Transverse colon (tissue), 4 donors: ENCODE data around the gene ALPG. TPM values are rescaled to one million over a fixed set of nuclear protein-coding genes. Genes with fewer than 3 reads are reported as not detected.

ENCODE experiments used
- DNase-seq: peaks from one replicate; pipeline ENCODE4 v3.0.0-alpha.2; 2019
- H3K27ac ChIP-seq, 4 donors: fragments of 200-600 bp; sonication (generic); 2 replicates each; pipeline ENCODE4 v1.5.1; 2016 to 2018; ENCODE audit warnings: inconsistent platforms in 4 of 4
- H3K27me3 ChIP-seq: fragments of 200-600 bp; sonication (generic); 2 replicates; pipeline ENCODE4 v1.5.1; 2017; ENCODE audit warnings: inconsistent platforms
- H3K36me3 ChIP-seq, 4 donors: fragments of 200-600 bp; sonication (generic); 2 replicates each; pipeline ENCODE4 v1.5.1; 2017 to 2019; ENCODE audit warnings: inconsistent platforms in 4 of 4
- H3K4me1 ChIP-seq, 4 donors: fragments of 200-600 bp; sonication (generic); 2 replicates each; pipeline ENCODE4 v1.5.1; 2017 to 2020; ENCODE audit warnings: inconsistent platforms in 4 of 4
- H3K4me3 ChIP-seq, 4 donors: fragments of 200-600 bp; sonication (generic); 1 replicate in 1 of 4; 2 replicates in 3 of 4; pipeline versions ENCODE4 v1.5.1 to v1.6.1; 2017 to 2019; ENCODE audit warnings: inconsistent platforms in 4 of 4
- H3K9me3 ChIP-seq, 2 donors: fragments of 200-600 bp; sonication (generic); 2 replicates each; pipeline ENCODE4 v1.5.1; 2017 to 2019; ENCODE audit warnings: inconsistent platforms in 2 of 2
- EP300 ChIP-seq: sonication (generic); formaldehyde crosslinking; IDR thresholded peaks from one replicate; pipeline ENCODE4 v1.6.1; 2017; ENCODE audit warnings: antibody characterized with exemption, low read depth
- POLR2A ChIP-seq: fragments of 450-650 bp; IDR thresholded peaks from one replicate; pipeline ENCODE4 v1.6.1; 2016; ENCODE audit warnings: antibody characterized with exemption, mild to moderate bottlenecking, moderate library complexity
- POLR2AphosphoS5 ChIP-seq, 3 donors: sonication (generic); formaldehyde crosslinking; IDR thresholded peaks; one replicate each; pipeline ENCODE4 v1.6.1; 2016; ENCODE audit warnings: antibody characterized with exemption in 3 of 3
- WGBS, 2 donors: methylation state at CpG; one replicate each; pipeline ENCODE4 v1.1.5; 2018; ENCODE audit warnings: low coverage in 1 of 2; 5-methylcytosine and 5-hydroxymethylcytosine counted together
- in situ Hi-C, 4 donors: fragments of 200-750 bp; cut with MboI; loops; one replicate each; pipeline versions ENCODE4 v1.15.0 to v1.15.1; 2017; ENCODE audit warnings: low sequenced_read_pairs in 3 of 4, low pct_ligation_motif_present in 1 of 4, low pct_unique_long_range_greater_than_20kb in 1 of 4
- intact Hi-C: fragments of 100-400 bp; cut with DNase I; formaldehyde crosslinking; loops from one replicate; pipeline ENCODE4 v1.15.1; 2023; ENCODE audit warnings: low total_unique reads
- total RNA-seq, 4 donors: library from RNA; depleted of rRNA; stranded (reverse); fragments of >200 nt; gene quantifications; one replicate each; pipeline ENCODE4 v1.1.0, GENCODE V29; 2016
- TF ChIP-seq, protein P1 (sequence below), 5 experiments: fragments of 200-600 bp in 3 of 5; fragments of 450-650 bp in 2 of 5; sonication (generic) in 3 of 5; IDR thresholded peaks; 1 replicate in 2 of 5; 2 replicates in 3 of 5; pipeline ENCODE4 v1.5.1; 2016 to 2017; ENCODE audit warnings: antibody characterized with exemption in 5 of 5, inconsistent platforms in 3 of 5, mild to moderate bottlenecking in 2 of 5, moderate library complexity in 1 of 5

ALPG gene
- total RNA-seq, 4 donors from 2014 or later = not detected

DNA sequence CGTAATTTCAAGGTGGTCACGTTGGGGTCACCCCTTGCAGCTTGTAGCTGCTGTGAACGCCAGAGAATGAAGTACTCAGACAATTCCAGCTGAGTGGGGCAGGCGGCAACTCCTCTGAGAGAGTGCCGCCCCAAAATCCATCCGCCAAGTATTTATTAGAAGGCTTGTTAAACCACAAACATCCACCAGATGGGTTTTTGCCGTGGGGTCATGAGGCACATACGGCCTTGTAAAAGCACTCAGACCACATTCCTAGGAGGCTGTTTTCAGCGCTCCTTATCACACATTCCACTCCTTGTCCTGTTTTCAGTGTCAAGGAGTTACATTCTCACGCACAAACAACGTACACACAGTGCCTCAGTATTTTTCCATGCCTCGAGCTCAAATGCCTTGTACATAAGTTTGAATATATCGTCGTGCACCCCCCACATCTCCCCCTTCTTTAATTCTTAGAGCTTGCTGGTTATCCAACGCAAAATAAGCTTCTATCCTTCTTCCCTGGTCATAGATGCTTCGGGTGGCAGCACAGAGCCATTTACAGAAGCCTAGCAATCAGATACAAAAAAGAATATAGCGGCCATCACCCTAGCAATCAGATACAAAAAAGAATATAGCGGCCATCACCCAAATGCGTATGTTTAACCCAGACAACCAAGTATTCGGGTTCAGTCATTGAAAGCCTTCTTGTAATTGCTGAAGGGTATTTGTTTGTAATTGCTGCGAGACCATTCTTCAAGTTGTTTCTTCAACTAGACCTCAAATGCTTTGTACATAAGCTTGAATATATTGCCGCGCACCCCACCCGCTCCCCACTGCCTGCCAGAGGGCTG, 20.8 kb upstream of the ALPG start:
- Histone ChIP-seq H3K27me3 (peaks cover 96% of the 10 kb centered on the region), H3K4me3 (no peak overlapping the region), H3K9me3 (no peaks in the 10 kb centered on the region), H3K4me1 (peaks cover 0 to 5% (median 0%) of the 10 kb centered on the region in 4 donors), H3K36me3 (no peaks in the 10 kb centered on the region), H3K27ac (no peak overlapping the region)
- intact Hi-C loops (no loop called here), in situ Hi-C loops (no loop called here)
- TF ChIP-seq EP300 = no peak
- TF ChIP-seq POLR2A = no peak
- TF ChIP-seq, protein P1, sequence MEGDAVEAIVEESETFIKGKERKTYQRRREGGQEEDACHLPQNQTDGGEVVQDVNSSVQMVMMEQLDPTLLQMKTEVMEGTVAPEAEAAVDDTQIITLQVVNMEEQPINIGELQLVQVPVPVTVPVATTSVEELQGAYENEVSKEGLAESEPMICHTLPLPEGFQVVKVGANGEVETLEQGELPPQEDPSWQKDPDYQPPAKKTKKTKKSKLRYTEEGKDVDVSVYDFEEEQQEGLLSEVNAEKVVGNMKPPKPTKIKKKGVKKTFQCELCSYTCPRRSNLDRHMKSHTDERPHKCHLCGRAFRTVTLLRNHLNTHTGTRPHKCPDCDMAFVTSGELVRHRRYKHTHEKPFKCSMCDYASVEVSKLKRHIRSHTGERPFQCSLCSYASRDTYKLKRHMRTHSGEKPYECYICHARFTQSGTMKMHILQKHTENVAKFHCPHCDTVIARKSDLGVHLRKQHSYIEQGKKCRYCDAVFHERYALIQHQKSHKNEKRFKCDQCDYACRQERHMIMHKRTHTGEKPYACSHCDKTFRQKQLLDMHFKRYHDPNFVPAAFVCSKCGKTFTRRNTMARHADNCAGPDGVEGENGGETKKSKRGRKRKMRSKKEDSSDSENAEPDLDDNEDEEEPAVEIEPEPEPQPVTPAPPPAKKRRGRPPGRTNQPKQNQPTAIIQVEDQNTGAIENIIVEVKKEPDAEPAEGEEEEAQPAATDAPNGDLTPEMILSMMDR (IDR thresholded peaks at IDR 0.05) = no peak
- TF ChIP-seq POLR2AphosphoS5 (IDR thresholded peaks at IDR 0.05) = no peak
- DNase-seq = no peak
- 13 to 20% methylated on average over 6 to 24 of the region's 24 CpGs for WGBS, 2 donors

DNA sequence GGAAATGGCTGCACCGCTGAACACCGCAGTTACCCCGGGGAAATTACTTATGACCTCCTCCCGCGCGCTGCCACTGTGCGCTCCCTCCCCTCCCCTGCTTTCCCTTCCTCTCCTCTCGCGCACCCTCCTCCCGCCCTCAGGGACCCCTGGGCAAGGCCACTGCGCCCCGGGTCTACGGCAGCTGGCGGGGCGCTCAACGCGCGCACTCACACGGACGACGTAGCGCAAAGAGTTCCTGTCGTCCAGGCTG, 20.2 kb upstream of the ALPG start:
- intact Hi-C loops (no loop called here), in situ Hi-C loops (no loop called here)
- Histone ChIP-seq H3K4me3 (no peak overlapping the region), H3K27ac (no peak overlapping the region), H3K36me3 (no peaks in the 10 kb centered on the region), H3K9me3 (no peaks in the 10 kb centered on the region), H3K4me1 (peaks cover 0 to 5% (median 0%) of the 10 kb centered on the region in 4 donors), H3K27me3 (peaks cover 98% of the 10 kb centered on the region)
- WGBS, 2 donors = 36% methylated on average over 22 of the region's 23 CpGs; no CpG with 5 or more reads in 1 of the 2 donors
- no peak for DNase-seq
- TF ChIP-seq, protein P1 (IDR thresholded peaks at IDR 0.05) = no peak
- TF ChIP-seq POLR2AphosphoS5 (IDR thresholded peaks at IDR 0.05) = no peak
- no peak for TF ChIP-seq EP300
- no peak for TF ChIP-seq POLR2A

DNA sequence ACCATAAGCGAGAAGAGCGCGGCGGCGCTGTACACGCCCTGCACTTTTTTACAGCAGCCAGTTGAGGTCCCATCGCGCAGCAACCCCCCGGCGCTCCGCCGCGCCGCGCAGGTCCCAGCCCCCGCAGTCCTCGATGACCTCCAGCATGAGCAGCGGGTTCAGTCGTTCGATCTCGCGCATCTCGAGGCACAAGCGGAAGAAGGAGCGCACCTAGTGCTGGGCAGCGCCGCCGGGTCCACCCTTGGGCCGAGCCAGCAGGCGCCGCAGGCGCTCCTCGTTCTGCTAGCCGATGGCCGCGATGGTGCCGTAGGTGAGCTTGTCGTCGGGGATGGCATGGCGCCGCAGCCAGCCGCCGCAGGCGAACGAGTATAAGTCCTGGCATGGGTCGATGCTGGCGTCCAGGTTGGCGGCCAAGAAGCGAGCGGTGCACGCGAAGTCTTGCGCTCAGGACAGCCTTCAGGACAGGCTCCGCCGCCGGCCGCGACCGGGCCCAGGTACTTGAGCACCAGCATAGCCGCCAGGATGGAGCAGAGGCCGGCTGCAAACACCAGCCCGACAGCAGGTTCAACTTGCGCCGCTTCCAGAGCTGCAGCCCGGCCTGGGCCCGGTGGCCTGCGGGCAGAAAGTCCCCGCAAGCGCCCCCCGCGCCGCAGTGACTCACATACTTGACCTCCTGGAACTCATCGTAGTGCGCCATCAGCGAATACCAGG, 19.7 kb upstream of the ALPG start:
- H3K4me1 ChIP-seq = peaks cover 0 to 5% (median 0%) of the 10 kb centered on the region in 4 donors
- in situ Hi-C loops = no loop called here
- peaks cover 98% of the 10 kb centered on the region for H3K27me3 ChIP-seq
- no peak overlapping the region for H3K4me3 ChIP-seq
- TF ChIP-seq POLR2A (no peak), EP300 (no peak), POLR2AphosphoS5 (IDR thresholded peaks at IDR 0.05) (no peak)
- TF ChIP-seq, protein P1 (IDR thresholded peaks at IDR 0.05) = no peak
- intact Hi-C loops = no loop called here
- WGBS, 2 donors = 35% methylated on average over 22 of the region's 75 CpGs; no CpG with 5 or more reads in 1 of the 2 donors
- H3K9me3 ChIP-seq = no peaks in the 10 kb centered on the region
- H3K36me3 ChIP-seq = no peaks in the 10 kb centered on the region
- DNase-seq = no peak
- H3K27ac ChIP-seq = no peak overlapping the region

DNA sequence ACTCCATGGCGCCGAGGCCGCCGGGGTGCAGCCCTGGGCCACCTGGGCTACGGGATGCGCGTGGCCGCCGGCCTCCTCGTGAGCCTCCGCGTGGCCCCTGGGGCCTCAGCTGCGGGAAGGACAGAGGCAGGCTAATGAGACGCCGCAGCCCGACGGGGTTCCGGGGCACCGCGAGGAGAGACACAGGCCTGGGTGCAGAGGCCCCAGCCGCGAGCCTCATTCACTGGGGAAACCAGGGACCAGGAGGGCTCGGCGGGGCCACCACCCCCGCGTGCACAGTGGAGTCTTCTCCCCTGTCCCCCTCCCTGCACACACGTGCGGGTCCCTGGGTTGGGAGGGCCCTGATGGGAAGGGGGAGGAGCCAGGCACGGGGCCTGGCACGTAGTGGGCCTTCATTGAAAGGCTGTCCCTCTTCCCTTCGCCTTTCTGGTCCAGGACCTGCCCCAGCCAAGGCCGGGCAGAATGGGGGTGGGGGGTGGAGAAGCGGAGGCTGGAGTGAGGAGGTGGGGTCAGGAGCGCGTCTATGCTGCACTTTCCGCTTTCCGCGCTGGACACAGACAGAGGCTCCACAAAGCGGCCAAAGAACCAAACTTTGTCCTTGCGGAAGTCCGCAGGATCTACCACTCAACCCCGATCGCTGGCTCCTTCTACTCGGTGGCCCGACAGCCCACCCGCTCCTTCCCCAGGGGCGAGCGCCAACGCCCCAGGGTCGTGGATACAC, 19.0 kb upstream of the ALPG start:
- Histone ChIP-seq H3K36me3 (no peaks in the 10 kb centered on the region), H3K27ac (no peak overlapping the region), H3K4me1 (peaks cover 0 to 5% (median 0%) of the 10 kb centered on the region in 4 donors), H3K4me3 (no peak overlapping the region), H3K9me3 (no peaks in the 10 kb centered on the region), H3K27me3 (peaks cover 96% of the 10 kb centered on the region)
- no peak for DNase-seq
- in situ Hi-C loops (no loop called here), intact Hi-C loops (no loop called here)
- TF ChIP-seq, protein P1 (IDR thresholded peaks at IDR 0.05) = no peak
- no peak for TF ChIP-seq POLR2A
- WGBS, 2 donors = 34% methylated on average over 34 of the region's 50 CpGs; no CpG with 5 or more reads in 1 of the 2 donors
